ENCODE results near the gene IL17D.

IL17D gene

GRCh38 chr13:20704459-20705069, 1.1 kb downstream of the IL17D start:
- H3K4me1 Mint-ChIP-seq (ENCODE audit: low read depth) = peaks cover 3% of the 10 kb centered on the region
- H3K4me3 Mint-ChIP-seq = peak overlapping the region; percentile 73
- H3K27me3 Mint-ChIP-seq (ENCODE audit: low read depth) = peaks cover 44% of the 10 kb centered on the region
- H3K9me3 Mint-ChIP-seq = no peaks in the 10 kb centered on the region
- no peak for DNase-seq (ENCODE audit: low spot score)
- H3K36me3 Mint-ChIP-seq (ENCODE audit: low read depth) = no peaks in the 10 kb centered on the region
- no peak overlapping the region for H3K27ac Mint-ChIP-seq

GRCh38 chr13:20706661-20707060, 3.2 kb downstream of the IL17D start:
- no peak overlapping the region for H3K27ac Mint-ChIP-seq
- H3K4me3 Mint-ChIP-seq = no peak overlapping the region
- no peak for DNase-seq (ENCODE audit: low spot score)
- H3K27me3 Mint-ChIP-seq (ENCODE audit: low read depth) = peaks cover 23% of the 10 kb centered on the region
- H3K4me1 Mint-ChIP-seq (ENCODE audit: low read depth) = peaks cover 3% of the 10 kb centered on the region
- no peaks in the 10 kb centered on the region for H3K9me3 Mint-ChIP-seq
- H3K36me3 Mint-ChIP-seq (ENCODE audit: low read depth) = no peaks in the 10 kb centered on the region

GRCh38 chr13:20708216-20708615, 4.7 kb downstream of the IL17D start:
- no peak for DNase-seq (ENCODE audit: low spot score)
- Mint-ChIP-seq H3K4me1 (ENCODE audit: low read depth) (peaks cover 6% of the 10 kb centered on the region), H3K36me3 (ENCODE audit: low read depth) (no peaks in the 10 kb centered on the region), H3K27ac (no peak overlapping the region), H3K27me3 (ENCODE audit: low read depth) (peaks cover 13% of the 10 kb centered on the region), H3K9me3 (no peaks in the 10 kb centered on the region), H3K4me3 (no peak overlapping the region)

GRCh38 chr13:20709369-20709768, 5.9 kb downstream of the IL17D start:
- Mint-ChIP-seq H3K4me1 (ENCODE audit: low read depth) (peaks cover 5% of the 10 kb centered on the region), H3K27me3 (ENCODE audit: low read depth) (peaks cover 21% of the 10 kb centered on the region), H3K27ac (no peak overlapping the region), H3K36me3 (ENCODE audit: low read depth) (no peaks in the 10 kb centered on the region), H3K9me3 (no peaks in the 10 kb centered on the region), H3K4me3 (no peak overlapping the region)
- no peak for DNase-seq (ENCODE audit: low spot score)

- peaks cover 5% of the 10 kb centered on the region for H3K4me1 Mint-ChIP-seq (ENCODE audit: low read depth)
- DNase-seq (ENCODE audit: low spot score) = no peak
- no peak overlapping the region for H3K27ac Mint-ChIP-seq
- no peak overlapping the region for H3K4me3 Mint-ChIP-seq
- peaks cover 21% of the 10 kb centered on the region for H3K27me3 Mint-ChIP-seq (ENCODE audit: low read depth)
- no peaks in the 10 kb centered on the region for H3K36me3 Mint-ChIP-seq (ENCODE audit: low read depth)
- no peaks in the 10 kb centered on the region for H3K9me3 Mint-ChIP-seq
Measured at GRCh38 chr13:20709782-20710181, 6.3 kb downstream of the IL17D start.

- no peak overlapping the region for H3K27ac Mint-ChIP-seq
- no peak for DNase-seq (ENCODE audit: low spot score)
- H3K9me3 Mint-ChIP-seq = no peaks in the 10 kb centered on the region
- no peaks in the 10 kb centered on the region for H3K36me3 Mint-ChIP-seq (ENCODE audit: low read depth)
- peaks cover 5% of the 10 kb centered on the region for H3K4me1 Mint-ChIP-seq (ENCODE audit: low read depth)
- H3K27me3 Mint-ChIP-seq (ENCODE audit: low read depth) = peaks cover 14% of the 10 kb centered on the region
- no peak overlapping the region for H3K4me3 Mint-ChIP-seq
Measured at GRCh38 chr13:20711301-20712044, 8.0 kb downstream of the IL17D start.

GRCh38 chr13:20713014-20713376, 9.5 kb downstream of the IL17D start:
- H3K27me3 Mint-ChIP-seq (ENCODE audit: low read depth) = peaks cover 14% of the 10 kb centered on the region
- H3K9me3 Mint-ChIP-seq = no peaks in the 10 kb centered on the region
- H3K27ac Mint-ChIP-seq = no peak overlapping the region
- no peak for DNase-seq (ENCODE audit: low spot score)
- peak overlapping the region; percentile 41 for H3K4me3 Mint-ChIP-seq
- H3K4me1 Mint-ChIP-seq (ENCODE audit: low read depth) = peaks cover 5% of the 10 kb centered on the region
- no peaks in the 10 kb centered on the region for H3K36me3 Mint-ChIP-seq (ENCODE audit: low read depth)

- H3K27ac Mint-ChIP-seq = no peak overlapping the region
- H3K4me1 Mint-ChIP-seq (ENCODE audit: low read depth) = peaks cover 5% of the 10 kb centered on the region
- peaks cover 14% of the 10 kb centered on the region for H3K27me3 Mint-ChIP-seq (ENCODE audit: low read depth)
- no peaks in the 10 kb centered on the region for H3K36me3 Mint-ChIP-seq (ENCODE audit: low read depth)
- no peaks in the 10 kb centered on the region for H3K9me3 Mint-ChIP-seq
- no peak overlapping the region for H3K4me3 Mint-ChIP-seq
- DNase-seq (ENCODE audit: low spot score) = no peak
Measured at GRCh38 chr13:20713751-20714150, 10.3 kb downstream of the IL17D start.

GRCh38 chr13:20714161-20714560, 10.7 kb downstream of the IL17D start:
- Mint-ChIP-seq H3K9me3 (no peaks in the 10 kb centered on the region), H3K36me3 (ENCODE audit: low read depth) (no peaks in the 10 kb centered on the region), H3K4me1 (ENCODE audit: low read depth) (peaks cover 5% of the 10 kb centered on the region), H3K27ac (no peak overlapping the region), H3K27me3 (ENCODE audit: low read depth) (peaks cover 14% of the 10 kb centered on the region), H3K4me3 (no peak overlapping the region)
- DNase-seq (ENCODE audit: low spot score) = no peak

- H3K4me1 Mint-ChIP-seq (ENCODE audit: low read depth) = peaks cover 5% of the 10 kb centered on the region
- no peak for DNase-seq (ENCODE audit: low spot score)
- H3K9me3 Mint-ChIP-seq = no peaks in the 10 kb centered on the region
- H3K27ac Mint-ChIP-seq = no peak overlapping the region
- peaks cover 14% of the 10 kb centered on the region for H3K27me3 Mint-ChIP-seq (ENCODE audit: low read depth)
- H3K4me3 Mint-ChIP-seq = no peak overlapping the region
- H3K36me3 Mint-ChIP-seq (ENCODE audit: low read depth) = no peaks in the 10 kb centered on the region
Measured at GRCh38 chr13:20714563-20715329, 11.2 kb downstream of the IL17D start.

GRCh38 chr13:20715330-20715712, 11.8 kb downstream of the IL17D start:
- no peak for DNase-seq (ENCODE audit: low spot score)
- Mint-ChIP-seq H3K36me3 (ENCODE audit: low read depth) (no peaks in the 10 kb centered on the region), H3K4me1 (ENCODE audit: low read depth) (peaks cover 5% of the 10 kb centered on the region), H3K9me3 (no peaks in the 10 kb centered on the region), H3K27me3 (ENCODE audit: low read depth) (peaks cover 14% of the 10 kb centered on the region), H3K4me3 (no peak overlapping the region), H3K27ac (no peak overlapping the region)

GRCh38 chr13:20716951-20717350, 13.5 kb downstream of the IL17D start:
- Mint-ChIP-seq H3K27ac (no peak overlapping the region), H3K9me3 (no peaks in the 10 kb centered on the region), H3K4me1 (ENCODE audit: low read depth) (peaks cover 6% of the 10 kb centered on the region), H3K4me3 (no peak overlapping the region), H3K27me3 (ENCODE audit: low read depth) (peaks cover 18% of the 10 kb centered on the region), H3K36me3 (ENCODE audit: low read depth) (no peaks in the 10 kb centered on the region)
- DNase-seq (ENCODE audit: low spot score) = no peak

GRCh38 chr13:20717581-20718542, 14.4 kb downstream of the IL17D start:
- Mint-ChIP-seq H3K36me3 (ENCODE audit: low read depth) (no peaks in the 10 kb centered on the region), H3K4me3 (no peak overlapping the region), H3K27ac (no peak overlapping the region), H3K4me1 (ENCODE audit: low read depth) (peaks cover 4% of the 10 kb centered on the region), H3K27me3 (ENCODE audit: low read depth) (peaks cover 23% of the 10 kb centered on the region), H3K9me3 (no peaks in the 10 kb centered on the region)
- no peak for DNase-seq (ENCODE audit: low spot score)

Data from T-helper 2 cell treated with Interferon-gamma antibody and Interleukin-4, amounts not matched to agents 5 μg/mL and 100 μg/mL, for 36 hours (primary cell).